Motor neuron (in vitro differentiated cells): ENCODE data around the gene MYRIP. TPM values are rescaled to one million over a fixed set of nuclear protein-coding genes. Genes with fewer than 3 reads are reported as not detected.

Experiments
- ATAC-seq, 8 experiments: fragments of 200-7000 bp; cut with Tn5 transposase; replicated peaks in 6 of 8; 2 replicates each; pipeline ENCODE4 v1.8.0; 2021; ENCODE audit warnings: mild to moderate bottlenecking in 8 of 8, moderate library complexity in 8 of 8
- H3K27ac ChIP-seq, 2 donors: fragments of 250-450 bp; sonication (Bioruptor Pico); 2 replicates each; pipeline ENCODE4 v1.9.0; 2021; ENCODE audit warnings: antibody characterized with exemption in 2 of 2, mild to moderate bottlenecking in 2 of 2, moderate library complexity in 1 of 2
- H3K4me1 ChIP-seq, 2 donors: fragments of 250-450 bp; sonication (Bioruptor Pico); replicated peaks in 1 of 2; 2 replicates each; pipeline ENCODE4 v1.6.1; 2021; ENCODE audit warnings: antibody characterized with exemption in 2 of 2, mild to moderate bottlenecking in 2 of 2, moderate library complexity in 1 of 2
- H3K4me3 ChIP-seq, 5 donors: fragments of 250-450 bp; sonication (Bioruptor Pico); 2 replicates each; pipeline ENCODE4 v1.9.0; 2021; ENCODE audit warnings: antibody characterized with exemption in 5 of 5, mild to moderate bottlenecking in 5 of 5, moderate library complexity in 4 of 5
- WGBS, 10 experiments: fragments of 450-650 bp; shearing (Covaris generic); methylation state at CpG; one replicate each; pipeline ENCODE4 v1.0.0; 2022; 5-methylcytosine and 5-hydroxymethylcytosine counted together
- in situ Hi-C, 9 experiments: fragments of 400-800 bp; cut with MboI; loops; one replicate each; pipeline ENCODE4 v1.15.0; 2021; ENCODE audit warnings: low sequenced_read_pairs in 9 of 9, low pct_unique_long_range_greater_than_20kb in 2 of 9; ENCODE audit not compliant: unreplicated experiment in 9 of 9
- total RNA-seq, 8 experiments: library from RNA; unstranded; fragments of 300-600 nt; gene quantifications; 2 replicates each; pipeline versions ENCODE4 v1.2.3 to v1.2.4, GENCODE V29; 2022

The MYRIP gene
- total RNA-seq, 8 experiments from 2014 or later = 1.5 to 10.1 (median 3.2) TPM

DNA sequence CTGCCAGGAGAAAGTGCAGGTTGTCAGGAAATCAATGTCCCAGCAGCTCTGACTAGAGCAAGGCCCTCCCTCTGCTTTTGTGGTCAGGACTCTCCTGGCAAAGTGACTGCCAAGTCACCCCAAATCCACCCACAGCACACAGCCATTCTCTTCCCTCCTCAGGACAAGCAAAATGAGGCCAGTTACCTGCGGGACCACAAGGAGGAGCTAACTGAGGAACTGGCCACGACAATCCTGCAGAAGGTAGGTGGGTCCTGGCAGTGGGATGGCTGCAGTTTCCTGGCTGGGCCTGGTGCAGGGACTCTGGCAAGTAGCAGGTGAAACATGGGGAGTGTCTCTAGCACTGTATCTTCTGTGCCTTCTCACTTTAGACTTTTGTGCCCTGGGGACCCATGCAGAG, 357.6 kb downstream of the MYRIP start:
- Histone ChIP-seq H3K4me3 (no peak overlapping the region), H3K27ac (no peak overlapping the region), H3K4me1 (no peaks in the 10 kb centered on the region)
- WGBS, 10 experiments = 51 to 63% methylated on average over 2 of the region's 2 CpGs; no CpG with 5 or more reads in 8 of the 10 experiments
- ATAC-seq = no peak
- in situ Hi-C loops = loop anchor here in 2 of 9 experiments (25.0 kb wide), 1 partner anchor 730 kb away; no protein-coding TSS in a partner anchor

DNA sequence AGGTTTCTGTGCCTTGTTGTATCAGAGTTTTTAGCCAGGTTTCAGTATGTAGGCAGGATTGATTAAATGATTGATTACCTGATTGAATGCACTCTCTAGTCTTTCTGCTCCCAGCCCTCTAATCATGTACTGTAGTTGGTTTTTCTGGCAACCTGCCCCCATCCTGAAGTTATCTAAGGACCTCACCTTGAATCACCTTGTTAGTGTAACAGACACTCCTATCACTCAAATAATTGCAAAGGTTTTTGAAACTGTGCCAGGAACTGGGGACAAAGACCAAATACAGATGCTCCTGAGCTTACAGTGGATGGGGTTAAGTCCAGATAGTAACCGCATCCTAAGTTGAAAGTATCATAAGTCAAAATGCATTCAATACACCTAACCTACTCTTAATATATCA, 358.5 kb downstream of the MYRIP start:
- 80 to 100% (median 100%) methylated on average over 1 of the region's 1 CpG; no CpG with 5 or more reads in 5 of the 10 experiments for WGBS, 10 experiments
- no peaks in the 10 kb centered on the region for H3K4me1 ChIP-seq
- no peak overlapping the region for H3K4me3 ChIP-seq
- H3K27ac ChIP-seq = no peak overlapping the region
- in situ Hi-C loops = loop anchor here in 2 of 9 experiments (25.0 kb wide), 1 partner anchor 731 kb away; no protein-coding TSS in a partner anchor
- no peak for ATAC-seq

GRCh38 chr3:40169983-40170382, 360.6 kb downstream of the MYRIP start:
- 28 to 100% (median 80%) methylated on average over 1 to 3 of the region's 5 CpGs; no CpG with 5 or more reads in 3 of the 10 experiments for WGBS, 10 experiments
- ATAC-seq = no peak
- H3K27ac ChIP-seq = no peak overlapping the region
- H3K4me3 ChIP-seq = no peak overlapping the region
- peaks cover 0 to 2% of the 10 kb centered on the region in 2 donors for H3K4me1 ChIP-seq
- in situ Hi-C loops = loop anchor here in 2 of 9 experiments (25.0 kb wide), 1 partner anchor 733 kb away; no protein-coding TSS in a partner anchor

- no peak overlapping the region for H3K27ac ChIP-seq
- no peak overlapping the region for H3K4me3 ChIP-seq
- H3K4me1 ChIP-seq = peaks cover 0 to 2% of the 10 kb centered on the region in 2 donors
- peak in 2 of 8 experiments; percentile 90 to 94 for ATAC-seq
- in situ Hi-C loops = loop anchor here in 2 of 9 experiments (25.0 kb wide), 1 partner anchor 733 kb away; no protein-coding TSS in a partner anchor
- 40 to 100% (median 80%) methylated on average over 1 of the region's 1 CpG; no CpG with 5 or more reads in 5 of the 10 experiments for WGBS, 10 experiments
Measured at GRCh38 chr3:40170395-40170794, 361.0 kb downstream of the MYRIP start.

- no peak for ATAC-seq
- in situ Hi-C loops = loop anchor here in 2 of 9 experiments (25.0 kb wide), 1 partner anchor 735 kb away; no protein-coding TSS in a partner anchor
- no peak overlapping the region for H3K27ac ChIP-seq
- H3K4me3 ChIP-seq = no peak overlapping the region
- WGBS, 10 experiments = 50 to 60% (median 60%) methylated on average over 1 of the region's 1 CpG; no CpG with 5 or more reads in 7 of the 10 experiments
- H3K4me1 ChIP-seq = peaks cover 0 to 2% of the 10 kb centered on the region in 2 donors
Measured at GRCh38 chr3:40172560-40172959, 363.2 kb downstream of the MYRIP start.

- WGBS, 10 experiments = 29 to 86% (median 51%) methylated on average over 1 to 5 of the region's 7 CpGs; no CpG with 5 or more reads in 2 of the 10 experiments
- Histone ChIP-seq H3K27ac (no peak overlapping the region), H3K4me1 (peaks cover 0 to 2% of the 10 kb centered on the region in 2 donors), H3K4me3 (no peak overlapping the region)
- in situ Hi-C loops = loop anchor here in 2 of 9 experiments (25.0 kb wide), 1 partner anchor 736 kb away; no protein-coding TSS in a partner anchor
- ATAC-seq = peak in 2 of 8 experiments; percentile 13 to 67
Measured at GRCh38 chr3:40173227-40173721, 363.9 kb downstream of the MYRIP start.

GRCh38 chr3:40178012-40178594, 368.7 kb downstream of the MYRIP start:
- H3K4me3 ChIP-seq = no peak overlapping the region
- WGBS, 10 experiments = 47 to 100% (median 81%) methylated on average over 1 to 6 of the region's 6 CpGs; no CpG with 5 or more reads in 1 of the 10 experiments
- ATAC-seq = no peak
- H3K4me1 ChIP-seq = peaks cover 3 to 5% of the 10 kb centered on the region in 2 donors
- in situ Hi-C loops = loop anchor here in 7 of 9 experiments (25.0 kb wide), 4 partner anchors 134 to 641 kb away; partner anchors contain the start of gene EIF1B (in 3 of the 7)
- H3K27ac ChIP-seq = no peak overlapping the region

DNA sequence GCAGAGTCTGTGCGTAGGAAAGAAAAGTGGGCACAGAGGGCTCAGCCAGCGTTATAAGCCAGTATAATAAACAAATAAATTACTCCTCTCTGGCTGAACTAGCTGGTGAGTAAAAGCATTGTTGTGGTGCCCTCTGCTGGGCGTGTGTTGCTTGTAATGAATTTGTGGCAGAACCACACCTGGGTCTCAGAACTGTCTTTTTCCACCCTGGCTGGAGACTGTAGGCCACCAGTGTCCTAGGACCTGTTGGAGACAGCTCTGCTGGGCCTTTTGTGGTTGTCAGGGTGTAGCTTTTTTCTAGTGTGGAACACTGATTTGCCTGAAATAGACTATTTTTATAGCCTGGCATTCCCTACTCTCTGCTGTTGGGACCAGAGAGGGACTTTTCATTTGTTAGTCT, 369.6 kb downstream of the MYRIP start:
- 0 to 40% (median 0%) methylated on average over 1 to 3 of the region's 3 CpGs; no CpG with 5 or more reads in 3 of the 10 experiments for WGBS, 10 experiments
- H3K27ac ChIP-seq = no peak overlapping the region
- H3K4me3 ChIP-seq = no peak overlapping the region
- peaks cover 2 to 3% of the 10 kb centered on the region in 2 donors for H3K4me1 ChIP-seq
- in situ Hi-C loops = loop anchor here in 7 of 9 experiments (25.0 kb wide), 4 partner anchors 133 to 642 kb away; partner anchors contain the start of gene EIF1B (in 3 of the 7)
- ATAC-seq = peak; percentile 56 to 88 (median 78)

DNA sequence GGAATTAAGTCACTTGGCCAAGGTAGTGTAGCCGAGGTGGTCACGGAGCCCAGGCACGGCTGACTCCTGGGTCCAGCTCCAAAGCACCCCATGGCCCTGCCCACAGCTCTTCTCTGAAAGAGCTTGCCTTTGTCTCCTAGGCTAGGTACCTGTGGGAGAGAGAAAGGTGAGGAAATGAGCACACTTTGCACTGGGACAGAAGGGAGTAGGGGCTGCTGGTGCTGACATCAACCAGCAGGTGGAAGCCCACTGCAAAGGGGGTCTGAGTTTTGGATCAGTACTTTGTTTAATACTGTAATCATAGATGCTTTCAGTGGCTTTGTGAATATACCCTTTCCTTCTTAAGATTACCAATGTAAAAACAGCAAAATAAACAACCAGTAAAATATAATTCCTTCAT, 371.8 kb downstream of the MYRIP start:
- Histone ChIP-seq H3K27ac (no peak overlapping the region), H3K4me1 (peaks cover 2 to 3% of the 10 kb centered on the region in 2 donors), H3K4me3 (no peak overlapping the region)
- no peak for ATAC-seq
- in situ Hi-C loops = loop anchor here in 7 of 9 experiments (25.0 kb wide), 4 partner anchors 131 to 644 kb away; partner anchors contain the start of gene EIF1B (in 3 of the 7)
- WGBS, 10 experiments = 68 to 82% (median 75%) methylated on average over 1 to 3 of the region's 3 CpGs; no CpG with 5 or more reads in 6 of the 10 experiments

DNA sequence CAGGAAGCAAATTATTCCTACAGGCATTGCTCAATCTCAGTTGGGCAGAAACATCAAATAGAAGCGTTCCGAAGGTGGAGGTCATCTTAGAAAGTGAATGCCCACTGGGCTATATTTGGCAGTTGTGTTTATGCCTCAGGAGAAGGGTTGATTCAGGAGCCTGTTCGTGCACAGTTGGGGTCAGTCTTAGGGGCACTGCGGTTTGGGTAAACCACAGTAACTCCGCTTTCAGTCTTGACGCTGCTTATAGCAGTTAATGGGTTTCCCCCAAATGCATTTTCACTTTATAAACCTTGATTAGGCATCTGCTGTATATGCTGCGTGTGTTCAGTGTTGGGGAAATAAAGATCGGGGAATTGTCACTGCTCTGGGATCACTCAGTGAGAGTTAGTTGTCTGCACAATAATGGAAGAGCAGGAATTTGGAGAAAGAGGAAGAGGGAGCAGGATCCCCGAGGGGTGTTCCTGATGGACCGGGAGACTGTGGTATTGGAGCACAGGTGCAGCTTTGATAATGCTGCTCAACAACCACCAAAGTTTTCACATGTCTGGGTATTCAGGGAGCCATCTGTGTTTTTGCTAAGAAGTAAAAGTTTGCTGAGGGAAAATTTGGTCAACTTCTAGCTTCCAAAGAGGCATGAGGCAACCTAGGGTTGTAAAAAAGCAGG, 375.8 kb downstream of the MYRIP start:
- WGBS, 10 experiments = 59 to 92% (median 83%) methylated on average over 1 to 8 of the region's 10 CpGs; no CpG with 5 or more reads in 1 of the 10 experiments
- Histone ChIP-seq H3K4me3 (no peak overlapping the region), H3K27ac (no peak overlapping the region), H3K4me1 (peaks cover 0 to 6% of the 10 kb centered on the region in 2 donors)
- ATAC-seq = no peak
- in situ Hi-C loops = loop anchor here in 7 of 9 experiments (25.0 kb wide), 4 partner anchors 127 to 648 kb away; partner anchors contain the start of gene EIF1B (in 3 of the 7)

GRCh38 chr3:40186508-40186907, 377.1 kb downstream of the MYRIP start:
- Histone ChIP-seq H3K4me3 (no peak overlapping the region), H3K27ac (no peak overlapping the region), H3K4me1 (peaks cover 0 to 6% of the 10 kb centered on the region in 2 donors)
- no peak for ATAC-seq
- in situ Hi-C loops = loop anchor here in 7 of 9 experiments (25.0 kb wide), 4 partner anchors 126 to 649 kb away; partner anchors contain the start of gene EIF1B (in 3 of the 7)
- WGBS, 10 experiments = 0 to 86% (median 50%) methylated on average over 1 to 2 of the region's 2 CpGs; no CpG with 5 or more reads in 3 of the 10 experiments

DNA sequence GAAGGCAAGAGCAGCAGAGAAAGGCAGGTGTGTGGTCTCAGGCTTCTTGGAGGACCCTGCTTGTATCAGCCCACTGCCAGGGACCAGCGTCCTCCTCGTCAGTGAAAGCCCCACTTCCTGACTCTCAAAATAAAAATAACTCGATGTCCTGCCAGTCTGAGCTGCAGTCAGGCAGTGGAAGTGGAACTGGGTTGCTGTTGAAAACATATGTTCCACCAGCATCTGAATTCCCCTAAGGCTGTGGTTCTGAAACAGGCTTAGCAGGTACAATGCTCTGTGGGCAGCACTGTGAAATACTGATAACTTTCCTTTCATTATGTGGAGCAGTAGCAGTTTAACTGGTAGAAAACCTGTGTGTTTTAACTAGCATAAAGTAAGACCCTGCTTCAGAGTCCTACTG, 378.5 kb downstream of the MYRIP start:
- H3K4me1 ChIP-seq = peaks cover 2 to 6% of the 10 kb centered on the region in 2 donors
- no peak overlapping the region for H3K27ac ChIP-seq
- 17 to 83% (median 72%) methylated on average over 1 to 2 of the region's 3 CpGs; no CpG with 5 or more reads in 6 of the 10 experiments for WGBS, 10 experiments
- ATAC-seq = no peak
- in situ Hi-C loops = loop anchor here in 7 of 9 experiments (25.0 kb wide), 4 partner anchors 124 to 651 kb away; partner anchors contain the start of gene EIF1B (in 3 of the 7)
- H3K4me3 ChIP-seq = no peak overlapping the region
